Activated naive CD4-positive, alpha-beta T cell treated with anti-CD3 and anti-CD28 coated beads, Interleukin-2, amount 50 U/mL, for 72 hours (primary cell): Measurements from ENCODE around the gene PCDHA7. TPM values are rescaled to one million over a fixed set of nuclear protein-coding genes. Genes with fewer than 3 reads are reported as not detected.
"Not testable (repeated sequence)": the region's sequence is repeated elsewhere in the genome, so short reads cannot be mapped to it uniquely, and the experiment has no call there.

ENCODE experiments used
- ATAC-seq, 2 donors: fragments of 150-1000 bp; cut with Tn5 transposase; 2 replicates each; pipeline ENCODE4 v1.10.0; 2021; ENCODE audit warnings: mild to moderate bottlenecking in 2 of 2, moderate library complexity in 2 of 2
- DNase-seq, 2 donors: peaks; one replicate each; pipeline ENCODE4 v3.0.0; 2021 to 2022; ENCODE audit warnings: low spot score in 2 of 2
- H3K27ac Mint-ChIP-seq, 2 donors: one replicate each; pipeline ENCODE4 v1.8.0; 2022; ENCODE audit warnings: mild to moderate bottlenecking in 2 of 2, mixed read lengths in 2 of 2
- H3K36me3 Mint-ChIP-seq, 2 donors: one replicate each; pipeline ENCODE4 v1.8.0; 2022; ENCODE audit warnings: mixed read lengths in 2 of 2
- H3K9me3 Mint-ChIP-seq, 2 donors: one replicate each; pipeline ENCODE4 v1.8.0; 2022; ENCODE audit warnings: mixed read lengths in 2 of 2
- total RNA-seq, 2 donors: library from RNA; stranded (reverse); gene quantifications; one replicate each; pipeline ENCODE4 v1.2.3, GENCODE V29; 2022

PCDHA7 gene
- total RNA-seq, 2 donors from 2014 or later = not detected

DNA sequence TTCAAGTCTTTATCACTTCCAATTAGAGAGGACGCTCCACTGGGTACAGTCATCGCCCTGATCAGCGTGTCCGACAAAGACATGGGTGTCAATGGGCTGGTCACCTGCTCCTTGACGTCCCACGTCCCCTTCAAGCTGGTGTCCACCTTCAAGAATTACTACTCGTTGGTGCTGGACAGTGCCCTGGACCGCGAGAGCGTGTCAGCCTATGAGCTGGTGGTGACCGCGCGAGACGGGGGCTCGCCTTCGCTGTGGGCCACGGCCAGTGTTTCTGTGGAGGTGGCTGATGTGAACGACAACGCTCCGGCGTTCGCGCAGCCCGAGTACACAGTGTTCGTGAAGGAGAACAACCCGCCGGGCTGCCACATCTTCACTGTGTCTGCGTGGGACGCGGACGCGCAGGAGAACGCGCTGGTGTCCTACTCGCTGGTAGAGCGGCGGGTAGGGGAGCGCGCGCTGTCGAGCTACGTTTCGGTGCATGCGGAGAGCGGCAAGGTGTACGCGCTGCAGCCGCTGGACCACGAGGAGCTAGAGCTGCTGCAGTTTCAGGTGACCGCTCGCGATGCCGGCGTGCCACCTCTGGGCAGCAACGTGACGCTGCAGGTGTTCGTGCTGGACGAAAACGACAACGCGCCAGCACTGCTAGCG, 25.7 kb upstream of the PCDHA7 start:
- H3K9me3 Mint-ChIP-seq = peaks cover 16 to 47% of the 10 kb centered on the region in 2 donors
- not testable (repeated sequence) for ATAC-seq, H3K27ac Mint-ChIP-seq, DNase-seq
- H3K36me3 Mint-ChIP-seq = peaks cover 13 to 61% of the 10 kb centered on the region in 2 donors

DNA sequence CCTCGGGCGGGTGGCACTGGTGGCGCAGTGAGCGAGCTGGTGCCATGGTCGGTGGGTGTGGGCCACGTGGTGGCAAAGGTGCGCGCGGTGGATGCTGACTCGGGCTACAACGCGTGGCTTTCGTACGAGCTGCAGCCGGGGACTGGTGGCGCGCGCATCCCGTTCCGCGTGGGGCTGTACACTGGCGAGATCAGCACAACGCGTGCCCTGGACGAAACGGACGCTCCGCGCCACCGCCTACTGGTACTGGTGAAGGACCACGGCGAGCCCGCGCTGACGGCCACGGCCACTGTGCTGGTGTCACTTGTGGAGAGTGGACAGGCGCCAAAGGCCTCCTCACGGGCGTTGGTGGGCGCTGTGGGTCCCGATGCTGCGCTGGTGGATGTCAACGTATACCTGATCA, 25.2 kb upstream of the PCDHA7 start:
- Mint-ChIP-seq H3K9me3 (peaks cover 17 to 42% of the 10 kb centered on the region in 2 donors), H3K27ac (no peak overlapping the region), H3K36me3 (peaks cover 13 to 58% of the 10 kb centered on the region in 2 donors)
- no peak for ATAC-seq
- no peak for DNase-seq

DNA sequence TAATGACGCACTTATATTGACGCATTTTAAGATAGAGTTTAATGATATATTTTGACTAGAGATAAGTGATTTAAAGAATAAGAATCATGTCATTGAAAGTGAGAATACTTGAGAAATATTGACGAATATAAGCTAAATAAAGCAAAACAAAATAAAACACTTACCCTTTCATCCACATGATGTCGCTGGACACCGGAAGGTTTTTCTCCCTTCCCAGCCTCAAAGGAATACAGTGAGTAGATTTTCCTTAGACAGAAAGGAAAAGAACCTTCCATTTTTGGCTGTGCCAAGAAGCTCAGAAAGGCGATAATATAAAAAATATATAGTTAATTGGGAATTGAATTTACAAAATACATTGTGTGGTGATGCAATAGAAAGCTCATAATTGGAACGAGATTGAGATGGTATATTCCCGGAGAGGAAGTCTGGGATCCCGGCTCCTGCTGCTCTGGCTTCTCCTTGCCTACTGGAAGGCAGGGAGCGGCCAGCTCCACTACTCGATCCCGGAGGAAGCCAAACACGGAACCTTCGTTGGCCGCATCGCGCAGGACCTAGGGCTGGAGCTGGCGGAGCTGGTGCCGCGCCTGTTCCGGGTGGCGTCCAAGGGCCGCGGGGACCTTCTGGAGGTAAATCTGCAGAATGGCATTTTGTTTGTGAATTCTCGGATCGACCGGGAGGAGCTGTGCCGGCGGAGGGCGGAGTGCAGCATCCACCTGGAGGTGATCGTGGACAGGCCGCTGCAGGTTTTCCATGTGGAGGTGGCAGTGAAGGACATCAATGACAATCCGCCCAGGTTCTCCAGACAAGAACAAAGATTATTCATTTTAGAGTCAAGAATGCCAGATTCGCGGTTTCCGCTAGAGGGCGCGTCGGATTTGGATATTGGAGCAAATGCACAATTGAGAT, 12.4 kb upstream of the PCDHA7 start, which contains the start of gene PCDHA5:
TSS of gene PCDHA5 (plus strand) at position 239 of the 906 bp plus-strand sequence.
- Mint-ChIP-seq H3K36me3 (peaks cover 11 to 29% of the 10 kb centered on the region in 2 donors), H3K27ac (no peak within 1 kb of the TSS), H3K9me3 (peaks cover 5 to 7% of the 10 kb centered on the region in 2 donors)
- no peak for ATAC-seq
- peak in 1 of 2 donors; percentile 36 for DNase-seq

DNA sequence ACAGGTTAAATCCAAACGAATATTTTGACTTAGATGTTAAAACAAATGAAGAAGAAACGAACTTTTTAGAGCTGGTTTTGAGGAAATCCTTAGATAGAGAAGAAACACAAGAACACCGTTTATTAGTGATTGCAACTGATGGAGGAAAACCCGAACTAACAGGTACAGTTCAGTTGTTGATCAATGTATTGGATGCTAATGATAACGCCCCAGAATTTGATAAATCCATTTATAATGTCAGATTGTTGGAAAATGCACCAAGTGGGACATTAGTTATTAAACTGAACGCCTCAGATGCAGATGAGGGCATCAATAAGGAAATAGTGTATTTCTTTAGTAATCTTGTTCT, 11.8 kb upstream of the PCDHA7 start:
- no peak for DNase-seq
- peaks cover 5% of the 10 kb centered on the region in 2 donors for H3K9me3 Mint-ChIP-seq
- no peak overlapping the region for H3K27ac Mint-ChIP-seq
- H3K36me3 Mint-ChIP-seq = peaks cover 11 to 32% of the 10 kb centered on the region in 2 donors
- ATAC-seq = no peak

DNA sequence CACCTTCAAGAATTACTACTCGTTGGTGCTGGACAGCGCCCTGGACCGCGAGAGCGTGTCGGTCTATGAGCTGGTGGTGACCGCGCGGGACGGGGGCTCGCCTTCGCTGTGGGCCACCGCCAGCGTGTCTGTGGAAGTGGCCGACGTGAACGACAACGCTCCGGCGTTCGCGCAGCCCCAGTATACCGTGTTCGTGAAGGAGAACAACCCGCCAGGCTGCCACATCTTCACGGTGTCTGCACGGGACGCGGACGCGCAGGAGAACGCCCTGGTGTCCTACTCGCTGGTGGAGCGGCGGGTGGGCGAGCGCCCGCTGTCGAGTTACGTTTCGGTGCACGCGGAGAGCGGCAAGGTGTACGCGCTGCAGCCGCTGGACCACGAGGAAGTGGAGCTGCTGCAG, 11.1 kb upstream of the PCDHA7 start:
- not testable (repeated sequence) for DNase-seq, ATAC-seq, H3K27ac Mint-ChIP-seq, H3K9me3 Mint-ChIP-seq
- peaks cover 16 to 33% of the 10 kb centered on the region in 2 donors for H3K36me3 Mint-ChIP-seq

DNA sequence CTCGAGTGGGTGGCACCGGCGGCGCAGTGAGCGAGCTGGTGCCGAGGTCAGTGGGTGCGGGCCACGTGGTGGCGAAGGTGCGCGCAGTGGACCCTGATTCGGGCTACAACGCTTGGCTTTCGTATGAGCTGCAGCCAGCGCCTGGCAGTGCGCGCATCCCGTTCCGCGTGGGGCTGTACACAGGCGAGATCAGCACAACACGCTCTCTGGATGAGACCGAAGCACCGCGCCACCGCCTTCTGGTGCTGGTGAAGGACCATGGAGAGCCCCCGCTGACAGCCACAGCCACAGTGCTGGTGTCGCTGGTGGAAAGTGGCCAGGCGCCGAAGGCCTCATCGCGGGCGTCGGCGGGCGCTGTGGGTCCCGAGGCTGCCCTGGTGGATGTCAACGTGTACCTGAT, 10.6 kb upstream of the PCDHA7 start:
- DNase-seq (no peak), ATAC-seq (no peak)
- Mint-ChIP-seq H3K27ac (no peak overlapping the region), H3K36me3 (peaks cover 21 to 38% of the 10 kb centered on the region in 2 donors), H3K9me3 (peaks cover 8 to 10% of the 10 kb centered on the region in 2 donors)

DNA sequence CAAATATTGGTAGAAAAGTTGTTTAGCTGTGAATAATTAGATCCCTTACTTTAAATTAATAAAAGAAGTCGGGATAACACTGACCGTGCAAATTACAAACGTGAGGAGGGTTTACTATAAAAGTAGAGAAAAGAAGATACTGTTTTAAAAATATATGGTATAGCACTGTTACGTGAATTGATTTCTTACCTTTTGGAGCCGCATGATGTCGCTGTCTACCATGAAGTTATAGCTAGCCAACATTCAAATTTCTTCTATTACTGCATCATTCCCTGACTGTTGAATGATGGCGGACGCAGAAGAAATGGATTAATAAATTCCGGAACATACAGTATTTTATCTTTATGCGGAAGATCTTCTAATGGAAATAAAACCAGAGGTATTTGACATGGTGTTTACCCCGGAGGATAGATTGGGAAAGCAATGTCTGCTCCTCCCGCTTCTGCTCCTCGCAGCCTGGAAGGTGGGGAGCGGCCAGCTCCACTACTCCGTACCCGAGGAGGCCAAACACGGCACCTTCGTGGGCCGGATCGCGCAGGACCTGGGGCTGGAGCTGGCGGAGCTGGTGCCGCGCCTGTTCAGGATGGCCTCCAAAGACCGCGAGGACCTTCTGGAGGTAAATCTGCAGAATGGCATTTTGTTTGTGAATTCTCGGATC, 6.2 kb upstream of the PCDHA7 start, which contains the start of gene PCDHA6:
TSS of gene PCDHA6 (plus strand) at position 257 of the 658 bp plus-strand sequence. CDS start at position 389, 132 bp downstream.
- no peak for ATAC-seq
- no peak for DNase-seq
- Mint-ChIP-seq H3K36me3 (peaks cover 25 to 48% of the 10 kb centered on the region in 2 donors), H3K9me3 (peaks cover 13 to 14% of the 10 kb centered on the region in 2 donors), H3K27ac (no peak within 1 kb of the TSS)

DNA sequence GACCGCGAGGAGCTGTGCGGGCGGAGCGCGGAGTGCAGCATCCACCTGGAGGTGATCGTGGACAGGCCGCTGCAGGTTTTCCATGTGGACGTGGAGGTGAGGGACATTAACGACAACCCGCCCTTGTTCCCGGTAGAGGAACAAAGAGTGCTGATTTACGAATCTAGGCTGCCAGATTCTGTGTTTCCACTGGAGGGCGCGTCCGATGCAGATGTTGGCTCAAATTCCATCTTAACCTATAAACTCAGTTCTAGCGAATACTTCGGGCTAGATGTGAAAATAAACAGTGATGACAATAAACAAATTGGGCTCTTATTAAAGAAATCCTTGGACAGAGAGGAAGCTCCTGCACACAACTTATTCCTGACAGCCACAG, 5.7 kb upstream of the PCDHA7 start:
- Mint-ChIP-seq H3K36me3 (peaks cover 25 to 47% of the 10 kb centered on the region in 2 donors), H3K9me3 (peaks cover 15 to 16% of the 10 kb centered on the region in 2 donors), H3K27ac (no peak overlapping the region)
- ATAC-seq = no peak
- DNase-seq = no peak

DNA sequence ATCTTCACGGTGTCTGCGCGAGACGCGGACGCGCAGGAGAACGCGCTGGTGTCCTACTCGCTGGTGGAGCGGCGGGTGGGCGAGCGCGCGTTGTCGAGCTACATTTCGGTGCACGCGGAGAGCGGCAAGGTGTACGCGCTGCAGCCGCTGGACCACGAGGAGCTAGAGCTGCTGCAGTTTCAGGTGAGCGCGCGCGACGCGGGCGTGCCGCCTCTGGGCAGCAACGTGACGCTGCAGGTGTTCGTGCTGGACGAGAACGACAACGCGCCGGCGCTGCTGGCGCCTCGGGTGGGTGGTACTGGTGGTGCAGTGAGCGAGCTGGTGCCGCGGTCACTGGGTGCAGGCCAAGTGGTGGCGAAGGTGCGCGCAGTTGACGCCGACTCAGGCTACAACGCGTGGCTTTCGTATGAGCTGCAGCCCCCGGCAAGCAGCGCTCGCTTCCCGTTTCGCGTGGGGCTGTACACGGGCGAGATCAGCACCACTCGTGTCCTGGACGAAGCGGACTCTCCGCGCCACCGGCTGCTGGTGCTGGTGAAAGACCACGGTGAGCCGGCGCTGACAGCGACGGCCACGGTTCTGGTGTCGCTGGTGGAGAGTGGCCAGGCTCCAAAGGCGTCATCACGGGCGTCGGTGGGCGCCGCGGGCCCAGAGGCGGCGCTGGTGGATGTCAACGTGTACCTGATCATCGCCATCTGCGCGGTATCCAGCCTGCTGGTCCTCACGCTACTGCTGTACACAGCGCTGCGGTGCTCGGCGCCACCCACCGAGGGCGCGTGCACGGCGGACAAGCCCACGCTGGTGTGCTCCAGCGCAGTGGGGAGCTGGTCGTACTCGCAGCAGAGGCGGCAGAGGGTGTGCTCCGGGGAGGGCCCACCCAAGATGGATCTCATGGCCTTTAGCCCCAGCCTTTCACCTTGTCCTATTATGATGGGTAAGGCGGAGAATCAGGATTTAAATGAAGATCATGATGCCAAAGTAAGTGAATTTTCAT, 4.3 kb upstream of the PCDHA7 start:
- Mint-ChIP-seq H3K9me3 (peaks cover 19 to 21% of the 10 kb centered on the region in 2 donors), H3K36me3 (peaks cover 30 to 50% of the 10 kb centered on the region in 2 donors)
- H3K27ac Mint-ChIP-seq, ATAC-seq, DNase-seq: not testable (repeated sequence)

DNA sequence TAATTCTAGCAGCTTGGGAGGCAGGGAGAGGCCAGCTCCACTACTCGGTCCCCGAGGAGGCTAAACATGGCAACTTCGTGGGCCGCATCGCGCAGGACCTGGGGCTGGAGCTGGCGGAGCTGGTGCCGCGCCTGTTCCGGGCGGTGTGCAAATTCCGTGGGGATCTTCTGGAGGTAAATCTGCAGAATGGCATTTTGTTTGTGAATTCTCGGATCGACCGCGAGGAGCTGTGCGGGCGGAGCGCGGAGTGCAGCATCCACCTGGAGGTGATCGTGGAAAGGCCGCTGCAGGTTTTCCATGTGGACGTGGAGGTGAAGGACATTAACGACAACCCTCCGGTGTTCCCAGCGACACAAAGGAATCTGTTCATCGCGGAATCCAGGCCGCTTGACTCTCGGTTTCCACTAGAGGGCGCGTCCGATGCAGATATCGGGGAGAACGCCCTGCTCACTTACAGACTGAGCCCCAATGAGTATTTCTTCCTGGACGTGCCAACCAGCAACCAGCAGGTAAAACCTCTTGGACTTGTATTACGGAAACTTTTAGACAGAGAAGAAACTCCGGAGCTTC, 455 bp downstream of the PCDHA7 start:
- Mint-ChIP-seq H3K9me3 (peaks cover 11 to 24% of the 10 kb centered on the region in 2 donors), H3K36me3 (peaks cover 15 to 38% of the 10 kb centered on the region in 2 donors)
- DNase-seq, H3K27ac Mint-ChIP-seq, ATAC-seq: not testable (repeated sequence)

DNA sequence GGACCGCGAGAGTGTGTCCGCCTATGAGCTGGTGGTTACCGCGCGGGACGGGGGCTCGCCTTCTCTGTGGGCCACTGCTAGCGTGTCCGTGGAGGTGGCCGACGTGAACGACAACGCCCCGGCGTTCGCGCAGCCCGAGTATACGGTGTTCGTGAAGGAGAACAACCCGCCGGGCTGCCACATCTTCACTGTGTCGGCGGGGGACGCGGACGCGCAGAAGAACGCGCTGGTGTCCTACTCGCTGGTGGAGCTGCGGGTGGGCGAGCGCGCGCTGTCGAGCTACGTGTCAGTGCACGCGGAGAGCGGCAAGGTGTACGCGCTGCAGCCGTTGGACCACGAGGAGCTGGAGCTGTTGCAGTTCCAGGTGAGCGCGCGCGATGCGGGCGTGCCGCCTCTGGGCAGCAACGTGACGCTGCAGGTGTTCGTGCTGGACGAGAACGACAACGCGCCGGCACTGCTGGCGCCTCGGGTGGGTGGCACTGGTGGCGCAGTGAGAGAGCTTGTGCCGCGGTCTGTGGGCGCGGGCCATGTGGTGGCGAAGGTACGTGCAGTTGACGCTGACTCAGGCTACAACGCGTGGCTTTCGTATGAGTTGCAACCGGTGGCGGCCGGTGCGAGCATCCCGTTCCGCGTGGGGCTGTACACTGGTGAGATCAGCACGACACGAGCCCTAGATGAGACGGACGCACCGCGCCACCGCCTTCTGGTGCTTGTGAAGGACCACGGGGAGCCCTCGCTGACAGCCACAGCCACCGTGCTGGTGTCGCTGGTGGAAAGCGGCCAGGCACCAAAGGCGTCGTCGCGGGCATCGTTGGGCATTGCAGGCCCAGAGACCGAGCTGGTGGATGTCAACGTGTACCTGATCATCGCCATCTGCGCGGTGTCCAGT, 1.8 kb downstream of the PCDHA7 start:
- ATAC-seq (no peak), DNase-seq (no peak)
- no peak overlapping the region for H3K27ac Mint-ChIP-seq
- peaks cover 11 to 41% of the 10 kb centered on the region in 2 donors for H3K36me3 Mint-ChIP-seq
- H3K9me3 Mint-ChIP-seq = peaks cover 19 to 30% of the 10 kb centered on the region in 2 donors

DNA sequence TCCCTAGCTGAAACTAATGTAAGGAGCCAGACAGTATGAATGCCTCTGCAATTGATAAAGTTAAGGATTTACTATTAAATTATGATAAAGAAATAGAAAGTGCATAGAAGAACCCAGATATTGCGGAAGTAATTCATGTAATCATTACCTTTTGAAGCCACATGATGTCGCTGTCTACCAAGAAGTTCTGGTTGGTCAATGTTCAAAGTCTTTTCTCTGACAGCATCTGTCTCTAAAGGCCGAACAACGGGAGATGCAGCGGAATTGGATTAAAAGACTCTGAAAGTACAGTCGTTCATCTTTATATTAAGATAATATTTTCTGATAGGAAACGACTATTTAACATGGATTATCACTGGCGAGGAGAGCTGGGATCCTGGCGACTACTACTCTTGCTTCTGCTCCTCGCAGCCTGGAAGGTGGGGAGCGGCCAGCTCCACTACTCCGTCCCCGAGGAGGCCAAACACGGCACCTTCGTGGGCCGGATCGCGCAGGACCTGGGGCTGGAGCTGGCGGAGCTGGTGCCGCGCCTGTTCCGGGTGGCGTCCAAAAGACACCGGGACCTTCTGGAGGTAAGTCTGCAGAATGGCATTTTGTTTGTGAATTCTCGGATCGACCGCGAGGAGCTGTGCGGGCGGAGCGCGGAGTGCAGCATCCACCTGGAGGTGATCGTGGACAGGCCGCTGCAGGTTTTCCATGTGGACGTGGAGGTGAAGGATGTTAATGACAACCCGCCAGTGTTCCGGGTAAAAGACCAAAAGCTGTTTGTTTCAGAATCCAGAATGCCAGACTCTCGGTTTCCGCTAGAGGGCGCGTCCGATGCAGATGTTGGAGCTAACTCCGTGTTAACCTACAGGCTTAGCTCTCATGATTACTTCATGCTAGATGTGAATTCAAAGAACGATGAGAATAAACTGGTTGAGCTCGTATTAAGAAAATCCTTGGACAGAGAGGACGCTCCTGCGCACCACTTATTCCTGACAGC, 7.2 kb downstream of the PCDHA7 start, which contains the start of gene PCDHA8:
TSS of gene PCDHA8 (plus strand) at position 210 of the 985 bp plus-strand sequence. CDS start at position 345, 135 bp downstream.
- Mint-ChIP-seq H3K36me3 (peaks cover 12 to 30% of the 10 kb centered on the region in 2 donors), H3K27ac (peak within 1 kb of the TSS in 1 of 2 donors; percentile 36), H3K9me3 (peaks cover 14 to 25% of the 10 kb centered on the region in 2 donors)
- DNase-seq = no peak
- ATAC-seq = no peak
